GM19463 (cell line): ENCODE measurements around the gene CNNM1.

Source experiments
- ATAC-seq: cut with Tn5 transposase; IDR thresholded peaks from one replicate; pipeline ENCODE4 v1.9.1; 2021; ENCODE audit warnings: mild to moderate bottlenecking, moderate library complexity; ENCODE audit not compliant: unreplicated experiment

The CNNM1 gene

GRCh38 chr10:99337311-99337811, 8.2 kb downstream of the CNNM1 start:
- no peak for ATAC-seq

GRCh38 chr10:99337901-99338300, 8.7 kb downstream of the CNNM1 start:
- no peak for ATAC-seq

GRCh38 chr10:99339077-99339476, 9.9 kb downstream of the CNNM1 start:
- no peak for ATAC-seq

GRCh38 chr10:99339563-99340047, 10.4 kb downstream of the CNNM1 start:
- ATAC-seq: no peak

- ATAC-seq: no peak
Observed at GRCh38 chr10:99340650-99341049, 11.5 kb downstream of the CNNM1 start.

GRCh38 chr10:99341248-99341647, 12.1 kb downstream of the CNNM1 start:
- no peak for ATAC-seq

- no peak for ATAC-seq
Observed at GRCh38 chr10:99341860-99342490, 12.8 kb downstream of the CNNM1 start.

GRCh38 chr10:99343262-99343661, 14.1 kb downstream of the CNNM1 start:
- no peak for ATAC-seq

- ATAC-seq: no peak
Observed at GRCh38 chr10:99344715-99345114, 15.6 kb downstream of the CNNM1 start.

- no peak for ATAC-seq
Observed at GRCh38 chr10:99345350-99345749, 16.2 kb downstream of the CNNM1 start.

GRCh38 chr10:99346247-99346646, 17.1 kb downstream of the CNNM1 start:
- no peak for ATAC-seq

GRCh38 chr10:99347672-99348071, 18.5 kb downstream of the CNNM1 start:
- ATAC-seq: no peak

- ATAC-seq: no peak
Observed at GRCh38 chr10:99353182-99353581, 24.0 kb downstream of the CNNM1 start.

GRCh38 chr10:99357691-99358090, 28.5 kb downstream of the CNNM1 start:
- no peak for ATAC-seq

- ATAC-seq: no peak
Observed at GRCh38 chr10:99358101-99358500, 28.9 kb downstream of the CNNM1 start.

GRCh38 chr10:99360934-99361333, 31.8 kb downstream of the CNNM1 start:
- ATAC-seq: no peak

GRCh38 chr10:99364125-99364524, 35.0 kb downstream of the CNNM1 start:
- ATAC-seq: no peak

- ATAC-seq: no peak
Observed at GRCh38 chr10:99365311-99365710, 36.2 kb downstream of the CNNM1 start.

GRCh38 chr10:99365736-99366135, 36.6 kb downstream of the CNNM1 start:
- no peak for ATAC-seq

GRCh38 chr10:99366666-99367065, 37.5 kb downstream of the CNNM1 start:
- ATAC-seq: no peak

GRCh38 chr10:99368646-99369045, 39.5 kb downstream of the CNNM1 start:
- no peak for ATAC-seq

GRCh38 chr10:99369126-99369525, 40.0 kb downstream of the CNNM1 start:
- no peak for ATAC-seq

GRCh38 chr10:99369551-99369950, 40.4 kb downstream of the CNNM1 start:
- no peak for ATAC-seq
